Stimulated activated CD4-positive, alpha-beta T cell treated with anti-CD3 and anti-CD28 coated beads, Interleukin-2, amount 100 ng/mL, for 4 hours (primary cell): Measurements from ENCODE around the gene HSPA12B.
A peak's percentile ranks its signal among the peaks of the same experiment; 100 is the strongest.

Experiments used
- DNase-seq: peaks from one replicate; pipeline ENCODE4 v3.0.0-alpha.2; 2020; ENCODE audit warnings: low read depth

The HSPA12B gene

DNA sequence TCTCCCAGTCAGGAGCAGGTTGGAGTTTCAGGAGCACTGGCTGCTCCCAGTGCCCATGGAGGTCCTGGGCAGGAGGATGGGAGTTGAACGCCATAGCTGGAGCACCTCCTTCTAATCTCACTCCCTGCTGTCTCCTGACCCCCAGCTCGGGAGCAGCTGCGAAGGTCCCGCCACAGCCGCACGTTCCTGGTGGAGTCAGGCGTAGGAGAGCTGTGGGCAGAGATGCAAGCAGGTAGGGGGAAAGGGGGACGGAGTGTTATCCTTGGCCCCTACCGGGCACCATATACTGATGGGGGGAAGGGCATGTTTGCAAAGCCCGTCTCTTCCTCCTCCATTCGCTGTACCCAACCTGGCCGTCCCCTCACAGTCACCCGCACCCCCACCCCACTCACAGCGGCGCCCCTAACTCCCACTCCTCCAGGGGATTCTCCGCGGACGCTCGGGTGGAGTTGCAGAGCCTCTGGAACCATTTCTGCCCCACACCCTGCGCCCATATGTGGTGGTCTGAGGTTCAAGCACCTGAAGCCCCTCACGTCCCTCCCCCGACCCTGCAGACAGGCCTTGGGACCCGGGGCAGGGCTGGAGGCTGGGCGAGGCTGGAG is 16.7 kb downstream of the HSPA12B start:
- DNase-seq: no peak

- DNase-seq: no peak
Measured at GRCh38 chr20:3749689-3750531, 17.4 kb downstream of the HSPA12B start.

GRCh38 chr20:3751305-3751674 is 18.8 kb downstream of the HSPA12B start:
- DNase-seq: no peak

- DNase-seq: peak; percentile 31
Measured at GRCh38 chr20:3751675-3752385, 19.3 kb downstream of the HSPA12B start.

- DNase-seq: no peak
Measured at GRCh38 chr20:3752386-3752759, 19.9 kb downstream of the HSPA12B start.

GRCh38 chr20:3753098-3753497 is 20.6 kb downstream of the HSPA12B start:
- DNase-seq: peak; percentile 34

DNA sequence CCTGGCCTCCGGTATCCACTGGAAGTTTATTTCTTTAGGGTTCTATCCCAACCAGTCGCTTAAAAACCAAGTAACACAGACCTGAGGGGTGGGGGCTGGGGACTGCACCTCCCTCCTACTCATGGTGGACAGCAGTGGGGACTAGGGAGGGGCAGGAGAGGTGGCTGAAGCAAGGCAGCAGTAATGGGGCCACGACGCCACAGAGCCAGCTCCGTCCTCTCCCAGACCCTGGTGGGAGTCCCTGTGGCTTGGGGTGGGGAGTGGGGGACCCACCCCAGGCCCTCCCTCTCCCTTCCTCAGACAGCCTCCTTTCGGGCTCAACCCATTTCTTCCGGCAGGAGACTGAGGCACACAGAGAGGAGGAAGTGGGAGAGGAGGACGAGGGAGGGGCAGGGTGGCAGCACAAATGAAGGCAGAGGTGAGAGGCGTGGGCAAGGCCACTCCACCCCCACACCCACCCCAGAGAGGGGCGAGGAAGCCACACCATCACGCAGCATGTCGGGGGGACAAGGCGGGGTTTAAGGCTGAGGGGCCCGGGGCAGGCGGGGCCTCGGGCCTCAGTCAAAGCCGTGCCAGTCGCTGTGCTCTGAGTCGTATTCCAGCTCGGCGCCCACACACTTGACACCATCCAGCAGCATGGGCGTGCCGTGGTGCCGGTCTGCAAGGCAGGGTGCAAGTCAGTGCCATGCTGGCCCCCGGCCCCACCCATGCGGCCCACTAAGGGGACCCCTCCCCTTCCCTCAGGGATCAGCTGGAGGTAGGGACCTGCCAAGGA is 21.2 kb downstream of the HSPA12B start:
- DNase-seq: no peak

- DNase-seq: no peak
Measured at GRCh38 chr20:3754276-3754630, 21.8 kb downstream of the HSPA12B start.

DNA sequence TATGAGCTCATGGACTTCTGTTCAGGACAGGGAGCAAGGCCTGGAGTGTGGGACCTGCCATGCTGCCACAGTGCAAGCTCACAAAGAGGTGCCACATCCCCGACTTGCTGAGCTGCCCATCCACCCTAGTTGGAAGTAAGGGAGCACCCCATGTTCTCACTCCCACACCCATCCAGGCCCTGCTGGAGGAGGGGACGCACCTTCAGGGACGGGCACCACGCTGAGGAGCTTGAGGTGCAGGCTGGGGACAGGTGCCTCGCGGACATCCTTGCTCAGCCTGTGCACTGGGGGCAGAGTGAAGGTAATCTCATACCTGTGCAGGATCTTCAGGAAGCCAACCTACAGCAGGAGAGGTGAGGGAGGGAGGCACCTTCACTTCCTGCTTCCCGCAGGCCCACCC is 22.8 kb downstream of the HSPA12B start:
- no peak for DNase-seq

- no peak for DNase-seq
Measured at GRCh38 chr20:3755814-3756480, 23.5 kb downstream of the HSPA12B start.

DNA sequence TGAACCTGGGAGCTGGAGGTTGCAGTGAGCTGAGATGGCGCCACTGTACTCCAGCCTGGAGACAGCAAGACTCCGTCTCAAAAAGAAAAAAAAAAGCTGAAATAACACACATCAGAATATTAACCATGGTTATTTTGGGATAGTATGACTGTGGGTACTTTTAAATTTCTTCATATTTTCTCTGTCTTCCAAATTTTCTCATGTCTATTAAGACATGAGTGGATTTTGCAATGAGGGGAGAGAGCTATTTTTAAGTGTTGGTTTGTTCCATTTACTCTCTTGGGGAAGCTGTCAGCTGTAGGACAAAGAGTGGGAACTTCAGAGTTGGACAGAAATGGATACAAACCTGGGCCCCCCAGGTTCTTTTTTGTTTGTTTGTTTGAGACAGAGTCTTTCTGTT is 24.8 kb downstream of the HSPA12B start:
- DNase-seq: no peak

- no peak for DNase-seq
Measured at GRCh38 chr20:3758566-3758965, 26.1 kb downstream of the HSPA12B start.

GRCh38 chr20:3759316-3759823 is 26.9 kb downstream of the HSPA12B start:
- no peak for DNase-seq

DNA sequence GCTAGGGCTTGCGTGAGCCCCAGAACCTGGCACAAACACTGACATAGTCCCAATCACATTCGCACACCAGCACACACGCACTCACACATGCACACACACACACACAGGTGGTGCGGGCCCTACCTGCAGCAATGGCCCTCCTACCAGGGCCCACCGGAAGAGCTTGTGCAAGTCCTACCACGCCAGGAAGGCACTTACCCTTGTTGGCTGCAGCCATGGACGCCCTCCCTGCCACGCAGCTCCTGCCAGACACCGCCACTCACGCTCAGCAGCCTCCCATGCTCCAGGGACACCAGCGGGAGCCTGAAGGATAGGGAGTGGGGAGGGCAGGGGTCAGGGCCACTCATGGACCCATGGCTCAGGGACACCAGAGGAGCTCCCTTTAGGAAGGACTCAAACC is 27.4 kb downstream of the HSPA12B start:
- no peak for DNase-seq

GRCh38 chr20:3760655-3761348 is 28.3 kb downstream of the HSPA12B start:
- no peak for DNase-seq

- no peak for DNase-seq
Measured at GRCh38 chr20:3763671-3764601, 31.5 kb downstream of the HSPA12B start.

DNA sequence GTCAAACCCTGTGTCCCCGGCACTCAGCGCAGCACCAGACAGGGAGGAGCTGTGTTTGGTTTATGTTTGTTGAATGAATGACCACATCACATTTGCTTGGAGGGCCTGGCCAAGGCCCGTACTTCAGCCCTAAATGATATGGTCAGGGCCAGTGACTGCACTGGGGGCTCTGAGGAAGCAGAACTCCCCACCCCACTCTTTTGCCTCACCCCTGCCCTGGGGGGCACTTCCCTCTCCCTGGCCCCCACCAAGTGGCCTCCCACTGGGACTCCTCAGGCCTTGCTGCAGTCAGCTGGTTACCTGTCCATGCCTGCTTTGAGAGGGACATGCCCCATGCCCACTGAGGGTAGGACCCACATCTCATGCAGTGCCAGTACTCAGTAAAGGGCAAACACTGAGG is 32.2 kb downstream of the HSPA12B start:
- DNase-seq: no peak

DNA sequence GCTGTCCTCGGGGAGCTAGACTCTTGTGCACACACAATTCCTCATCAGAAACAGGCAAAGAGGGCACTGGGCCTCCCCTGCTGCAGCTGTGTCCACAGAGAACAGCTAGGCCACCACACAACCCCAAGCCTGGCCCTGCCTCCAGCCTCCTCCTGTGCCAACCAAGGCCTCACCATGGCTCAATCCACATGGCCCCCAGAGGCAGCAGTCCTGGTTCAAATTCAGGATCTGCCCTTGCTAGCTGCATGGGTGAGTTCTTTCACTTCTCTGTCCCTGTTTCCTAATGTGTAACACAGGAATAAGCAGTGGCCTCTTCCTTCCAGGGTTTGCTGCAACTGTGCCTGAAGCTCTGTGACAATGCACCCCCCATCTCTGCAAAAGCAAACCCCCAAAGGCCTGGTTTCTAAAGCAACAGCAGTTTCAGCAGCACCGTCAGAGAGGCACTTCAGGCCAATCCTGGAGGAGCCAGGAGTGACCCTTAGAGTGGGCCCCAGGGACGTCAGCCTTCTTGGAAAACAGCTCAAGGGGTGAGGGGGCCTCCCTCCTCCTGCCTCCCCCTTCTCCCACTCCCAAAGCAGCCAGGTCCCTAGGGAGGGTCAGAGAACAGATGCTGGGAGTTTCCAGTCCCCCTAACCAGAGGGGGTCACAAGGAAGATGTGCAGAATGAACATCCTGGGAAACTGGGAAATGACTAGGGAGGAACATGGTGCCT is 32.8 kb downstream of the HSPA12B start:
- no peak for DNase-seq

- DNase-seq: no peak
Measured at GRCh38 chr20:3766422-3767109, 34.1 kb downstream of the HSPA12B start.
